DND-41 (cell line): ENCODE results near the gene ITPR2.

ENCODE experiments used
- ATAC-seq: fragments of 200-7000 bp; cut with Tn5 transposase; 3 replicates; pipeline ENCODE4 v1.9.1; 2021; ENCODE audit warnings: low read depth; ENCODE audit not compliant: insufficient read depth
- DNase-seq: peaks from one replicate; pipeline ENCODE4 v3.0.0-alpha.2; 2020
- H2AFZ ChIP-seq: 2 replicates; pipeline ENCODE4 v1.6.0; 2012; ENCODE audit warnings: low read depth, low read length
- H3K27ac ChIP-seq: 2 replicates; pipeline ENCODE4 v1.5.1; 2012; ENCODE audit warnings: low read length, inconsistent platforms
- H3K27me3 ChIP-seq: fragments of 200-600 bp; sonication (generic); 2 replicates; pipeline ENCODE4 v1.6.0; 2012; ENCODE audit warnings: low read length, mild to moderate bottlenecking, inconsistent platforms; ENCODE audit not compliant: insufficient read depth, poor library complexity
- H3K36me3 ChIP-seq: 2 replicates; pipeline ENCODE4 v1.5.1; 2012; ENCODE audit warnings: low read length, inconsistent platforms; ENCODE audit not compliant: insufficient read depth
- H3K4me1 ChIP-seq: 2 replicates; pipeline ENCODE4 v1.5.1; 2012; ENCODE audit warnings: mild to moderate bottlenecking, low read length; ENCODE audit not compliant: insufficient read depth
- H3K4me2 ChIP-seq: 2 replicates; pipeline ENCODE4 v1.6.0; 2012; ENCODE audit warnings: mild to moderate bottlenecking, moderate library complexity, low read length, inconsistent platforms; ENCODE audit not compliant: insufficient read depth
- H3K4me3 ChIP-seq, 2 experiments: fragments of 200-600 bp in 1 of 2; shearing (Covaris generic) in 1 of 2; 2 replicates each; pipeline ENCODE4 v1.5.1; 2012 to 2016; ENCODE audit warnings: inconsistent platforms in 2 of 2, low read length in 2 of 2, mild to moderate bottlenecking in 2 of 2, low read depth in 1 of 2, moderate library complexity in 1 of 2
- H3K79me2 ChIP-seq: 2 replicates; pipeline ENCODE4 v1.6.0; 2012; ENCODE audit warnings: low read length, inconsistent platforms; ENCODE audit not compliant: insufficient read depth
- H3K9ac ChIP-seq: 2 replicates; pipeline ENCODE4 v1.6.0; 2012; ENCODE audit warnings: low read depth, mild to moderate bottlenecking, inconsistent platforms, low read length, moderate library complexity
- H3K9me3 ChIP-seq: 2 replicates; pipeline ENCODE4 v1.5.1; 2012; ENCODE audit warnings: low read length, moderate library complexity, mild to moderate bottlenecking, inconsistent platforms; ENCODE audit not compliant: insufficient read depth, severe bottlenecking
- H4K20me1 ChIP-seq: 2 replicates; pipeline ENCODE4 v1.6.0; 2012; ENCODE audit warnings: low read length; ENCODE audit not compliant: insufficient read depth
- CTCF ChIP-seq: IDR thresholded peaks from 2 replicates; pipeline ENCODE4 v1.5.1; 2012; ENCODE audit warnings: borderline replicate concordance, low read length, moderate library complexity, mild to moderate bottlenecking; ENCODE audit not compliant: poor library complexity, severe bottlenecking; ENCODE audit errors: extremely low read depth
- EZH2 ChIP-seq: IDR thresholded peaks from 3 replicates; pipeline ENCODE4 v1.6.1; 2012; ENCODE audit warnings: borderline replicate concordance, low read depth, mild to moderate bottlenecking, moderate library complexity, low read length, inconsistent platforms; ENCODE audit not compliant: severe bottlenecking

The ITPR2 gene

DNA sequence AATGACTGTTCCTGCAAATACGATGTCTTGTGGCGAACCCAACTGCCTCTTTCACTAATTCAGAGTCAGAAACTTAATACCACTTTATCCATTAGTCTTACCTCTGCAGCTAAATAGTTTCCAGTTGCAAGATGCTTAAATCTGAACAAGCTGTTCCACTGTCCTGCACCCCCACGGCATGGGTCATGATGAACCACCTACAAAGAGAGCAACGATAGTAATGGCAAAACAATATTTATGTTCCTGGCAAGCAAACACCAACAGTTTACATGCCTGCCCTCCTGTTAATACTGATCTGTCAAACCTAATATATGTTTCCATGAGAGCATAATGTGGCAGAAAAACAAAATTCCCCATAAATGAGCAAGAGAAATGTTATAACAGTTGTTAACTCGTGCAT is 121.9 kb downstream of the ITPR2 start:
- Histone ChIP-seq H3K4me1 (no peaks in the 10 kb centered on the region), H2AFZ (no peak overlapping the region), H3K4me2 (no peak overlapping the region), H4K20me1 (no peaks in the 10 kb centered on the region; the same call in 1 of the 2 replicates), H3K9ac (no peak overlapping the region), H3K4me3 (no peak overlapping the region), H3K27ac (no peak overlapping the region), H3K36me3 (peaks cover 47% of the 10 kb centered on the region), H3K27me3 (no peaks in the 10 kb centered on the region), H3K79me2 (no peaks in the 10 kb centered on the region), H3K9me3 (no peaks in the 10 kb centered on the region)
- TF ChIP-seq CTCF (no peak), EZH2 (no peak)
- no peak for ATAC-seq
- DNase-seq: no peak

- no peak for DNase-seq
- Histone ChIP-seq H3K4me2 (no peak overlapping the region), H3K4me3 (no peak overlapping the region), H4K20me1 (no peaks in the 10 kb centered on the region), H3K27me3 (no peaks in the 10 kb centered on the region), H3K79me2 (no peaks in the 10 kb centered on the region), H3K36me3 (peaks cover 12% of the 10 kb centered on the region; the same call in 1 of the 2 replicates), H3K27ac (no peak overlapping the region), H3K4me1 (no peaks in the 10 kb centered on the region), H2AFZ (no peak overlapping the region), H3K9me3 (no peaks in the 10 kb centered on the region), H3K9ac (no peak overlapping the region)
- TF ChIP-seq CTCF (no peak), EZH2 (no peak)
- no peak for ATAC-seq
Observed at GRCh38 chr12:26705851-26706250, 127.1 kb downstream of the ITPR2 start.

DNA sequence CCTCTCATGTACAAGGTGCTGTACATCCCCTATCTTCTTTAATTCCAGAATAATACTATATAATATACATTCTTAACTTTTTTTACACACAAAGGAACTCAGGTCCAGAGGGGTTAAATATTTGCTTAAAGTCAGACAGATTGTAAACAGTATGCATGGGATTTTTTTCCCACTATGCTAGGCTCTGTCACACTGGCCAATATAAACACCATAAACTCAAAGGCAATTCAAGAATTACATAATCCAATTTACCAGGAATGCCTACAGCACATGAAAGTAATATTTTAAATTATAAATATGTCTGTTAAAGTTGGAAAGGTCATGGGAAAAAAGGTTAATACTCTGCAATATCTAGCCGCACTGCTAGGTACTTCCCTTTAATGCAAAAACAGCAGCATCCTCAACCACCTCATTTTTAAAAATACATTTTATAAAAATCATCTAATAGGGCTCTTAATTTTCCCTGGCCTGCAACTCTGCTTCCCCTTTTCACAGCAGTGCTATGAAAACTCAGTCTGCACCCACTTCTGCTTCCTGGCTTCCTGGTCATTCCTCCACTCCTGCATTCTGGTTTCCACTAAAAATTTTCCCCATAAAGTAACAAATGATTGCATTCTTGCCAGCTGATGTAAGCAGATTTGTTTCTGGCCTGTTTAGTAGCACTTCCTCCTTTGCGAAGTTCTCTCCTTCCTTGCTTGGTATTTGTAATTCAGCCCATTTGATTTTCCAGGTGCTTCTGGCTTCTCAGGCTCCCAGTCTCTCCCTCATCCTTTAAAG is 128.1 kb downstream of the ITPR2 start:
- Histone ChIP-seq H3K4me3 (no peak overlapping the region), H3K9me3 (no peaks in the 10 kb centered on the region), H3K79me2 (no peaks in the 10 kb centered on the region), H3K27me3 (no peaks in the 10 kb centered on the region), H3K4me2 (no peak overlapping the region), H4K20me1 (no peaks in the 10 kb centered on the region), H2AFZ (no peak overlapping the region), H3K27ac (no peak overlapping the region), H3K9ac (no peak overlapping the region), H3K36me3 (peaks cover 11% of the 10 kb centered on the region; the same call in 1 of the 2 replicates), H3K4me1 (no peaks in the 10 kb centered on the region)
- TF ChIP-seq CTCF: no peak
- TF ChIP-seq EZH2: no peak
- ATAC-seq (no peak), DNase-seq (no peak)
